Neural cell (in vitro differentiated cells): Measurements from ENCODE around the gene FAM228B. TPM values are rescaled to one million over a fixed set of nuclear protein-coding genes. Genes with fewer than 3 reads are reported as not detected.

Source experiments
- H2AFZ ChIP-seq: fragments of 200-600, 300-800 bp; sonication (generic), shearing (Covaris generic); 2 replicates; pipeline ENCODE4 v1.6.0; 2014; ENCODE audit warnings: low read depth, mild to moderate bottlenecking, antibody characterized with exemption, low read length, moderate library complexity
- H3F3A ChIP-seq: fragments of 200-600 bp; shearing (Covaris generic); 2 replicates; pipeline ENCODE4 v1.6.1; 2016; ENCODE audit warnings: mild to moderate bottlenecking, moderate library complexity, mixed read lengths, antibody characterized with exemption, low read length; ENCODE audit not compliant: insufficient read depth, poor library complexity, severe bottlenecking
- H3K27ac ChIP-seq: fragments of 200-600, 300-800 bp; sonication (generic), shearing (Covaris generic); 2 replicates; pipeline ENCODE4 v1.5.1; 2014; ENCODE audit warnings: mild to moderate bottlenecking, low read length, moderate library complexity
- H3K27me3 ChIP-seq: fragments of 300-800, 200-600 bp; sonication (generic), shearing (Covaris generic); 2 replicates; pipeline ENCODE4 v1.6.0; 2014; ENCODE audit warnings: mild to moderate bottlenecking, low read depth, low read length, moderate library complexity; ENCODE audit not compliant: insufficient read depth
- H3K36me3 ChIP-seq: fragments of 300-800, 200-600 bp; sonication (generic), shearing (Covaris generic); 2 replicates; pipeline ENCODE4 v1.5.1; 2014; ENCODE audit warnings: mild to moderate bottlenecking, antibody characterized with exemption, low read length, moderate library complexity; ENCODE audit not compliant: insufficient read depth
- H3K4me2 ChIP-seq: fragments of 300-800, 200-600 bp; sonication (generic), shearing (Covaris generic); 2 replicates; pipeline ENCODE4 v1.6.0; 2014; ENCODE audit warnings: mild to moderate bottlenecking, low read length
- H3K4me3 ChIP-seq: fragments of 300-800, 200-600 bp; sonication (generic), shearing (Covaris generic); 2 replicates; pipeline ENCODE4 v1.5.1; 2014; ENCODE audit warnings: mild to moderate bottlenecking, low read length, moderate library complexity
- H3K79me2 ChIP-seq: fragments of 200-600 bp; shearing (Covaris generic); replicated peaks from 2 replicates; pipeline ENCODE4 v1.6.0; 2014; ENCODE audit warnings: mild to moderate bottlenecking, low read length, moderate library complexity; ENCODE audit not compliant: insufficient read depth
- H3K9ac ChIP-seq: fragments of 300-800, 200-600 bp; sonication (generic), shearing (Covaris generic); 2 replicates; pipeline ENCODE4 v1.6.1; 2016; ENCODE audit warnings: mild to moderate bottlenecking, low read length, mixed read lengths
- H3K9me2 ChIP-seq: fragments of 200-600 bp; shearing (Covaris generic); 2 replicates; pipeline ENCODE4 v1.6.1; 2016; ENCODE audit warnings: mild to moderate bottlenecking, low read length, mixed read lengths; ENCODE audit not compliant: insufficient read depth
- H3K9me3 ChIP-seq: fragments of 200-600, 300-800 bp; sonication (generic), shearing (Covaris generic); 2 replicates; pipeline ENCODE4 v1.6.1; 2016; ENCODE audit warnings: mild to moderate bottlenecking, mixed run types, low read length, moderate library complexity, mixed read lengths
- H4K20me1 ChIP-seq: fragments of 200-600 bp; shearing (Covaris generic); 2 replicates; pipeline ENCODE4 v1.6.1; 2016; ENCODE audit warnings: mild to moderate bottlenecking, mixed run types; ENCODE audit not compliant: insufficient read depth
- EP300 ChIP-seq: fragments of 450-650 bp; conservative IDR thresholded peaks from 2 replicates; pipeline ENCODE4 v1.6.1; 2014; ENCODE audit warnings: antibody characterized with exemption, mild to moderate bottlenecking, moderate library complexity; ENCODE audit not compliant: poor library complexity, severe bottlenecking
- EZH2 ChIP-seq: fragments of 200-600, 300-800 bp; shearing (Covaris generic), sonication (generic); IDR thresholded peaks from 2 replicates; pipeline ENCODE4 v1.6.1; 2014; ENCODE audit warnings: antibody characterized with exemption, low read length, borderline replicate concordance, mild to moderate bottlenecking; ENCODE audit not compliant: insufficient read depth, poor library complexity, severe bottlenecking
- MXI1 ChIP-seq: fragments of 450-650 bp; conservative IDR thresholded peaks from 2 replicates; pipeline ENCODE4 v1.6.1; 2014; ENCODE audit warnings: antibody characterized with exemption, mild to moderate bottlenecking; ENCODE audit not compliant: poor library complexity, severe bottlenecking
- POLR2AphosphoS5 ChIP-seq: IDR thresholded peaks from 2 replicates; pipeline ENCODE4 v1.6.1; 2012
- RAD21 ChIP-seq: fragments of 450-650 bp; conservative IDR thresholded peaks from 2 replicates; pipeline ENCODE4 v1.6.1; 2014; ENCODE audit warnings: antibody characterized with exemption, mild to moderate bottlenecking, moderate library complexity
- TAF1 ChIP-seq: IDR thresholded peaks from 2 replicates; pipeline ENCODE4 v1.6.1; 2012; ENCODE audit warnings: low read depth
- polyA plus RNA-seq: library from polyadenylated mRNA; depleted of rRNA; stranded (reverse); fragments of >200 nt; gene quantifications from 2 replicates; pipeline ENCODE4 v1.2.3, GENCODE V29; 2014
- TF ChIP-seq, protein P1 (sequence below): fragments of 450-650 bp; IDR thresholded peaks from 2 replicates; pipeline ENCODE4 v1.5.1; 2014; ENCODE audit warnings: antibody characterized with exemption, mild to moderate bottlenecking, moderate library complexity; ENCODE audit not compliant: poor library complexity, severe bottlenecking
- TF ChIP-seq, protein P2 (sequence below): IDR thresholded peaks from 2 replicates; pipeline ENCODE4 v1.6.1; 2012; ENCODE audit warnings: borderline replicate concordance

The FAM228B gene
- polyA plus RNA-seq, 1 donor from 2014 or later, result 22.0 TPM

DNA sequence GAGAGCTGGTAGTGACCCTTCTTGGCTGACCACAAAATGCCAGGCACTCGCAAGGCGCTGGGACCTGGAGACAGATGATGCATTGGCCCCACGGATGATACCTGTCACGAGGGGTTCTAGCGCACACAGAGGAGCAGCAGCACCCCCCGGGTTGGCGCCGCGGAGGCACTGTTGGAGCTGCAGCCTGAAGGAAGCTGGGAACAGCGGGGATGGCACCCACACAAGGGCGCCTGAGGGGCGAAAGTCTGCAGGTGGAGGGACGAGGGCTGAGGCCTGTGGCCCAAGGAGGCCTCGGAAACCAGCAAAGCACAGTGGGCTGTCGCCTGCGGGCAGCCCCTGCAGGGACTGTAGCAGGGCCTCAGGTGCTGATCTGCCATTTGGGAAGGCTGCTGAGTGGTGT, 85.2 kb downstream of the FAM228B start:
- H2AFZ ChIP-seq, result no peak overlapping the region
- H3K9ac ChIP-seq, result no peak overlapping the region
- no peaks in the 10 kb centered on the region for H3K9me2 ChIP-seq
- no peaks in the 10 kb centered on the region for H4K20me1 ChIP-seq
- TF ChIP-seq MXI1 (no peak), RAD21 (no peak), POLR2AphosphoS5 (no peak), EP300 (no peak), TAF1 (no peak), EZH2 (no peak)
- TF ChIP-seq, protein P1, sequence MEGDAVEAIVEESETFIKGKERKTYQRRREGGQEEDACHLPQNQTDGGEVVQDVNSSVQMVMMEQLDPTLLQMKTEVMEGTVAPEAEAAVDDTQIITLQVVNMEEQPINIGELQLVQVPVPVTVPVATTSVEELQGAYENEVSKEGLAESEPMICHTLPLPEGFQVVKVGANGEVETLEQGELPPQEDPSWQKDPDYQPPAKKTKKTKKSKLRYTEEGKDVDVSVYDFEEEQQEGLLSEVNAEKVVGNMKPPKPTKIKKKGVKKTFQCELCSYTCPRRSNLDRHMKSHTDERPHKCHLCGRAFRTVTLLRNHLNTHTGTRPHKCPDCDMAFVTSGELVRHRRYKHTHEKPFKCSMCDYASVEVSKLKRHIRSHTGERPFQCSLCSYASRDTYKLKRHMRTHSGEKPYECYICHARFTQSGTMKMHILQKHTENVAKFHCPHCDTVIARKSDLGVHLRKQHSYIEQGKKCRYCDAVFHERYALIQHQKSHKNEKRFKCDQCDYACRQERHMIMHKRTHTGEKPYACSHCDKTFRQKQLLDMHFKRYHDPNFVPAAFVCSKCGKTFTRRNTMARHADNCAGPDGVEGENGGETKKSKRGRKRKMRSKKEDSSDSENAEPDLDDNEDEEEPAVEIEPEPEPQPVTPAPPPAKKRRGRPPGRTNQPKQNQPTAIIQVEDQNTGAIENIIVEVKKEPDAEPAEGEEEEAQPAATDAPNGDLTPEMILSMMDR, result no peak
- TF ChIP-seq, protein P2, sequence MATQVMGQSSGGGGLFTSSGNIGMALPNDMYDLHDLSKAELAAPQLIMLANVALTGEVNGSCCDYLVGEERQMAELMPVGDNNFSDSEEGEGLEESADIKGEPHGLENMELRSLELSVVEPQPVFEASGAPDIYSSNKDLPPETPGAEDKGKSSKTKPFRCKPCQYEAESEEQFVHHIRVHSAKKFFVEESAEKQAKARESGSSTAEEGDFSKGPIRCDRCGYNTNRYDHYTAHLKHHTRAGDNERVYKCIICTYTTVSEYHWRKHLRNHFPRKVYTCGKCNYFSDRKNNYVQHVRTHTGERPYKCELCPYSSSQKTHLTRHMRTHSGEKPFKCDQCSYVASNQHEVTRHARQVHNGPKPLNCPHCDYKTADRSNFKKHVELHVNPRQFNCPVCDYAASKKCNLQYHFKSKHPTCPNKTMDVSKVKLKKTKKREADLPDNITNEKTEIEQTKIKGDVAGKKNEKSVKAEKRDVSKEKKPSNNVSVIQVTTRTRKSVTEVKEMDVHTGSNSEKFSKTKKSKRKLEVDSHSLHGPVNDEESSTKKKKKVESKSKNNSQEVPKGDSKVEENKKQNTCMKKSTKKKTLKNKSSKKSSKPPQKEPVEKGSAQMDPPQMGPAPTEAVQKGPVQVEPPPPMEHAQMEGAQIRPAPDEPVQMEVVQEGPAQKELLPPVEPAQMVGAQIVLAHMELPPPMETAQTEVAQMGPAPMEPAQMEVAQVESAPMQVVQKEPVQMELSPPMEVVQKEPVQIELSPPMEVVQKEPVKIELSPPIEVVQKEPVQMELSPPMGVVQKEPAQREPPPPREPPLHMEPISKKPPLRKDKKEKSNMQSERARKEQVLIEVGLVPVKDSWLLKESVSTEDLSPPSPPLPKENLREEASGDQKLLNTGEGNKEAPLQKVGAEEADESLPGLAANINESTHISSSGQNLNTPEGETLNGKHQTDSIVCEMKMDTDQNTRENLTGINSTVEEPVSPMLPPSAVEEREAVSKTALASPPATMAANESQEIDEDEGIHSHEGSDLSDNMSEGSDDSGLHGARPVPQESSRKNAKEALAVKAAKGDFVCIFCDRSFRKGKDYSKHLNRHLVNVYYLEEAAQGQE, result no peak
- H3K4me3 ChIP-seq, result no peak overlapping the region
- no peaks in the 10 kb centered on the region for H3F3A ChIP-seq
- no peaks in the 10 kb centered on the region for H3K27me3 ChIP-seq
- H3K9me3 ChIP-seq, result no peaks in the 10 kb centered on the region
- no peaks in the 10 kb centered on the region for H3K36me3 ChIP-seq
- H3K4me2 ChIP-seq, result no peak overlapping the region
- H3K79me2 ChIP-seq, result no peaks in the 10 kb centered on the region
- H3K27ac ChIP-seq, result no peak overlapping the region

DNA sequence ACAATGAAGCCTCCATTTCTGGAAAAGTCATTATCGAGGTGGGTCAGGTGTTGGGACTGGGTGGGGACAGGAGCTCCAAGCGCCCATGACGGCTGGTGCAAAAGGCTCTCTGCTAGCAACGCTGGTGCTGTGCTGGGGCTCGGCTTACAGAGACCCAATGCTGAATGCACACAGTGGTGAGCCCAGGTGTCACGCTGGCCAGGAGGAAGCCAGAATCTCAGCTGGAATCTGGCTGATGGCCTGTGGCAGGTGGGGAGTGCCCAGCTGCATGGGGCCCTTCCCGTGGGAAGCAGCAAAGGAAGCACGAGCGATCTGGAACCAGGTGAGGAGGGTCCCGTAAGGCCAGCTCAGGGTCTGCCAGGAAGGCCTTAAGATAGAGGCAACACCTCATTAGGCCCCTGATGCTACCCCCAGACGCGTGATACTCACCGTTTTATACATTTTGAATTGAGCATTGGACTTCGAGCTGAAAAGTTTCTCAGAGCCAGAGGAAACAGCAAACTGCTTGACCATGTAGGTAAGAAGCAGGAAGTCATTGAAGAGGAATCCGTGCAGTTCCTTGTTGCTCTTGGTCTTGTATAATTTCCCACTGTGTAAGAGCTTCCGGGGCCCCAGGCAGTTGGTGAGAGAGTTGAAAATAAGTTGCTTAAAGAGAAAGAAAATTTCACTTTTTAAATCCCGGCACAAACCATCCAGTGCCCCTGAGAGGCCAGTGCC, 86.3 kb downstream of the FAM228B start:
- H2AFZ ChIP-seq, result no peak overlapping the region
- H3K27ac ChIP-seq, result no peak overlapping the region
- no peaks in the 10 kb centered on the region for H3K79me2 ChIP-seq
- H3K27me3 ChIP-seq, result no peaks in the 10 kb centered on the region
- no peak overlapping the region for H3K4me3 ChIP-seq
- no peaks in the 10 kb centered on the region for H3K9me3 ChIP-seq
- H4K20me1 ChIP-seq, result no peaks in the 10 kb centered on the region
- H3K9me2 ChIP-seq, result no peaks in the 10 kb centered on the region
- TF ChIP-seq EZH2 (no peak), TAF1 (no peak), MXI1 (no peak), POLR2AphosphoS5 (no peak)
- TF ChIP-seq, protein P1, result no peak
- H3K4me2 ChIP-seq, result no peak overlapping the region
- H3F3A ChIP-seq, result no peaks in the 10 kb centered on the region
- H3K9ac ChIP-seq, result no peak overlapping the region
- H3K36me3 ChIP-seq, result no peaks in the 10 kb centered on the region
